ENCODE results near the gene ECT2L.
"Not testable (repeated sequence)": the region's sequence is repeated elsewhere in the genome, so short reads cannot be mapped to it uniquely, and the experiment has no call there.

ECT2L gene

DNA sequence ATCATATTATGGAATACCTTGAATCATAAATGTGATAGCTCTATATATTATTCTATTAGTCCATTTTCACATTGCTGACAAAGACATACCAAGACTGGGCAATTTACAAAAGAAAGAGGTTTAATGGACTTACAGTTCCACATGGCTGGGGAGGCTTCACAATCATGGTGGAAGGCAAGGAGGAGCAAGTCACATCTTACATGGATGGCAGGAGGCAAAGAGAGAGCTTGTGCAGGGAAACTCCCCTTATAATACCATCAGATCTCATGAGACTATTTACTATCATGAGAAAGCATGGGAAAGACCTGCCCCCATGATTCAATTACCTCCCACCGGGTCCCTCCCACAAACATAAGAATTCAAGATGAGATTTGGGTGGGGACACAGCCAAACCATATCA is 141.0 kb downstream of the ECT2L start:
- DNase-seq (ENCODE audit: low read depth in 2 of 2) = not testable (repeated sequence)

DNA sequence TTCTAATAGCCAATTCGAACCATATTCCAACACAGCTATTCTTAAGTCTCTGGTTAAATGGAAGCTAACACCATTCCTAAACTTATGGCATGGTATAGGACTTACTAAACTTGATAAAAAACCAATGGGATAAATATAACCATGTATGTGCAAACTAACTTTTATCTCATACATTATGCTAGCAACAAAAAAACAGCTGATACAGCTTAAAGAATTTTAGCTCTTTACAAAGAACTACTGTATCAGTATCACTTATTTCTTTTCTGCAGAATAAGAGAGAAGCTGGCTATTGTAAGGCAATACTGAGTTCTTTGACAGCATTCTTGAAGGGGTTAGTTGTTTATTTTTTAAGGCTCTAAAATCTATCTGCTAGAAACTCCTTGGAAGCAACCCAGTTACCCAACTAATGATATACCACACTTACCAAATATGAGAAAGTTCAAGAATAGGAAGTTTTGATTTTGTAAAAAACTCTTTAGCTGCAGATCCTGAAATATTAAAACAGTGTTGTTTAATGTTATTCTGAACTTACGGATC is 147.3 kb downstream of the ECT2L start:
- no peak for DNase-seq (ENCODE audit: low read depth in 2 of 2)

DNA sequence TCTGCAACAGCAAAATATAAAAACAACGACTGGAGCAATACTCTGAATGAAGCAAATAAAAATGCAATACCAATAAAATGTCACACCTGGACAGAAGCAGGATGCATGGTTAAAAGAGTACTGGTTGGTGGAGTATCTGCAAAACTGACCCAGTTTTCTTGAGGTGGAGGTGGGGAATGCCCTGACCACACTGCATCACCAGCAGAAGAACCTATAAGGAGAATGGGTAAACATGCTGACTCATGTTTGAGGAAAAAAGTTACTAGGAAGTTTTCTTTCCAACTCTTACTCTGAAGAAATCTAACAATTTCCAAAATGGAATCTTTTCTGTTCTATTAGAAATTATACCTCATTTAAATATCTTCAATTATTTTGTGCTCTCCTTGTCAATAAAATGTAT is 148.5 kb downstream of the ECT2L start:
- no peak for DNase-seq (ENCODE audit: low read depth in 2 of 2)

DNA sequence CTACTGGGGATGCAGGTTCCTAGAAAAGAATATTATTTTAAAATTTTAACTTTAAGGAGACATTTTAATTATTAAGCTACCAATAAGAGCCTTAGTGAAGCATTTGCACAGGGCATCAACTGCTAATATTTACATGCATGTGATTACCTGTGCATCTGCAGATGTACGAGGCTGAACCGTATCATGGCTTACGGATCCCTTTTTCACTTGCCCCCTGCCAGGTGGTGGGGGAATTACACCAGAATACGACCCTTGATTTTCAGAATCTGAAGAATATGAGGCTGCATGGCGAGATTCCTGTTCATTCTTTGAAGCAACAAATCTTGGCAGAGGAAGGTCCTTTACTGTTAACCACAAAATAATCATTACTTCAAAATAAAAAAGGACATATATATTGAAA is 149.5 kb downstream of the ECT2L start:
- DNase-seq (ENCODE audit: low read depth in 2 of 2) = no peak

DNA sequence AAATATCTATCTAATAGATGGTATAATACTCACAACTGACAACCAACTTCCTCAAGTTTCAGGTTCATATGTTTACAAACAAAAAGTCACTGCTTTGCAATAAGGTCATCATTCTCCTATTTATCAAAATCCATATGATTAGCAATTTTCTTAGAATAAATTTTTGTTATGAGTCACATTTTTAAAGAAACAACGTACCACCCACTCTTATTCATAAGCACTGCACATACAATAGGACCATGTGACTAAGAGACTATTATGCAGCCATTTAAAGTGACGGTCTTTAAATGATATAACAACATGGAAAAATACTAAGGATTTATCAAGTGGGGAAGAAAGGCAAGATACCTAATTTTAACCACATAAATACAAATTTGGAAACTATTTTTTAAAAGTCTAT is 152.1 kb downstream of the ECT2L start:
- DNase-seq (ENCODE audit: low read depth in 2 of 2) = no peak

DNA sequence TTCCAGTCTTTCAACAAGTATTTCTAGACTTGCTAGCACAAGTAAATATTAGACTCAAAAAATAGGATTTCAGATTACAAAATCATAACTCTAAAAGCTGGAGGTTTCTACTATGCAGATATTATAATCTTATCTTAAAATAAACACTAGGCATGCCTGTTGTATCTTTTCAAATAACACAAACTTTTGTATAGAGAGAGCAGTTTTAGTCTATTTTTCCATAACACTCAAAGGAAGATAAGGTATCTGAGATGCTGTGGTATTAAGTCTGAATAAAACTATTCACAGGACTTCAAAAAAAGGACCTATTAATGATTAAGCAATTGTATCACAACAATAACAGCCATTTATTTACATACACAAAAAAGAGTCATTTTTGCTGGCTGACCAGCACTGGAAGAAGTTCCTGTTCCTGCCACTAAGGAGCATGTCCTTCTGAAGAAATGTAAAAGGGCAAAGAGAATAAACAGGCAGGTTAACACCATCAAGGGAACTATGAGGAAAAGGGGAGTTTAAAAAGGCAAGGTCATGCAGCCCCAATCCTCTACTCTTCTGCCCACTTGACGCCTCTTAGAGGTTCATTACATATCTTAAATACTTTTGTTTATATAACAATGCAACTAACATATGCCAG is 152.8 kb downstream of the ECT2L start:
- no peak for DNase-seq (ENCODE audit: low read depth in 2 of 2)

DNA sequence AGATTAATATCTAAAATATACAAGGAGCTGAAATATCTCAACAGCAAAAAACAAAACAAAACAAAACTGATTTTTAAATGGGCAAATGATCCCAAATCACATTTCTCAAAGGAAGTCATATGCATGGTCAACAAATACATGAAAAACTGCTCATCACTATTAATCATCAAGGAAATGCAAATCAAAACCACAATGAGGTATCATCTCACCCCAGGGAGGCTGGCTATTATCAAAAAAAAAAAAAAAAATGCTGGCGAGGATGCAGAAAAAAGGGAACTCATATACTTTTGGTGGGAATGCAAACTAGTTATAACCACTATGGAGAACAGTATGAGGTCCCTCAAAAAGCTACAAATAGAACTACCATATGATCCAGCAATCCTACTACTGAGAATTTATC is 157.6 kb downstream of the ECT2L start:
- DNase-seq (ENCODE audit: low read depth in 2 of 2) = no peak

All from stimulated activated CD4-positive, alpha-beta T cell treated with anti-CD3 and anti-CD28 coated beads, Interleukin-1b, Interleukin-23, amount 100 ng/mL, for 4 hours (primary cell).